ENCODE measurements around the gene SMU1.
"Not testable (repeated sequence)": the region's sequence is repeated elsewhere in the genome, so short reads cannot be mapped to it uniquely, and the experiment has no call there.

The SMU1 gene

DNA sequence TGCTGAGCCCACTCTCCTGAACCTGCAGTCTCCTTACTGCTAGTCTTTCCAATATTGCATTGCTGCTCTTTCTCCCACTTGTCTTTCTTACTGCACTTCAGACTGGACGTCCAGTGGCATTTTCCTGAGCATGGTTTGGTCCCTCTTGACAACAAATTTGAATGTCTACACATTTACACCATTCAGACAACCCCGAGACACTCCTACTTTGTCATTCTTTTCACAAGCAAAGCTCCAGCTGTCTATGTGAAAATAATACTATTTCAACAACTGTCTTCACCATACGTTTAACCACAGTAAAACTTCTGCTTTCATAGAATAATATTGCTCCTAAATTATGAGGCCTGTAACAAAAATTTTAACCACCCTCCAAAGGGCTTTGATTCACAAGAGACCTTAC is 64.6 kb downstream of the SMU1 start:
- no peak for DNase-seq

DNA sequence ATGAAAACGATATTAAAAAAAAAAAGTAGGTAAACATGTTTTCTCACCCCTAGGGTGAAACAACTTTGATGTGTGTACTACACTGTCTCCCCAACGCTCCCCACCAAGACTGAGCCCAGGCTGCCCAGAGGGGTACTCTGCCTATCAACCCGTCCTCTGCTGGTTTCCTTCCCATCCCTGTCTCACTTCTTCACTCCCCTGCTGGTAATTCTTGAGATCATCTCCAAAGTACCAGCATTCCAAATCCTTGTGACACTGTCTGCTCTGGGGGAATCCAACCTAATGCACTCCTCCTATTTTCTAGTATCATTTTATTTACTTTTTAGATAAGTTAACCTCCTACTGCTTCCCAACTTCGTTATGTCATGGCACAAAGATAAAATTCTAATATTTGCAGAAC is 68.7 kb downstream of the SMU1 start:
- DNase-seq = no peak

DNA sequence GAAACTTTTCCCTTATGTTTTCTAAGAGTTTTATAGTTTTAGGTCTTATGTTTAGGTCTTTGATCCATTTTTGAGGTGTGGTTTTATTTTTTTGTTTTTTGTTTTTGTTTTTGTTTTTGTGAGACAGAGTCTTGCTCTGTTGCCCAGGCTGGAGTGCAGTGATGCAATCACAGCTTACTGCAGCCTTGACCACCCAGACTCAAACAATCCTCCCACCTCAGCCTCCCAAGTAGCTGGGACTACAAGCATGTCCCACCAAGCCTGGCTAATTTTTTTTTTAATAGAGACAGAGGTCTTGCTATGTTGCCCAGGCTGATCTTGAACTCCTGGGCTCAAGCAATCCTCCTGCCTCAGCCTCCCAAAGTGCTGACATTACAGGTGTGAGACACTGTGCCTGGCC is 71.1 kb downstream of the SMU1 start:
- DNase-seq = not testable (repeated sequence)

DNA sequence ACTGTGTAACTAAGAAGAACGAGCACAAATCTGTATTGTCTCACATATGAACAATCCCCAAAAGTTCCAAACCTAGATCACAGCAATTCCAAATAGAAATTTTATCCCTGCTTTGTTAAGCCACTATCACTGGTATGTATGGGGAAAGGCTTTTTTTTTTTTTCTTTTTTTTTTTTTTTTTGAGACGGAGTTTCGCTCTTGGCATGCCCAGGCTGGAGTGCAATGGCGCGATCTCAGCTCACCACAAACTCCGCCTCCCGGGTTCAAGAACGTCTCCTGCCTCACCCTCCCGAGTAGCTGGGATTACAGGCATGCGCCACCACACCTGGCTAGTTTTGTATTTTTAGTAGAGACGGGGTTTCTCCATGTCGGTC is 75.8 kb downstream of the SMU1 start:
- not testable (repeated sequence) for DNase-seq

DNA sequence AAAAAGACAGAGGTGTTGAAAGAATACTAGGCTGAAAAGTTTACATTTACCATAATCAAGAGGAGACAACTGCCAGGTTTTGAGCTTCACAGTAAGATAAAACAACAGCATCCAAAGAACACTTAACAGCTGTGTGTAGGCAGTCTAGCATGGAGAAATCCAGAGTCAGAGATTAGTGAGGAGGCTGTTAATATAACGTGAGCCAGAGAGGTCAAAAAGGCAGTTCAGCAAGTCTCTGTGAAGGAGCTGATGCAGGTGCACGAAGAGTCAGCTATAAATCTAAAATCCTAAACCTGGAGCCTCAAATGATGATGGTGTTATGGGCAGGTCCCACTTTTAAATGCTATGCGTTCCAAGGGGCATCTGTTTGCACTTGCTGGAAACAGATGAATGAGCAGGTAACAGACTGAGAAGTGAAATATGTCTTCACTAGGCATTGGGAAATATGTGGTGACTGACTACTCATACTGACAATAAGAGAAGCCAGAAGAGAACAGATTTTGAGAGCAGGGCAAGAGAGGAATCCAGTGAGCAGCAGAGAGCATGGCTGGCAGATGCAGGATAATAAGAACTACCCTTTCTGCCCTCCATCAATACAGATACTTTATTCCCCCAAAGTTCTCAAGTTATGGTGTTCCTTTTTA is 83.8 kb downstream of the SMU1 start:
- no peak for DNase-seq

DNA sequence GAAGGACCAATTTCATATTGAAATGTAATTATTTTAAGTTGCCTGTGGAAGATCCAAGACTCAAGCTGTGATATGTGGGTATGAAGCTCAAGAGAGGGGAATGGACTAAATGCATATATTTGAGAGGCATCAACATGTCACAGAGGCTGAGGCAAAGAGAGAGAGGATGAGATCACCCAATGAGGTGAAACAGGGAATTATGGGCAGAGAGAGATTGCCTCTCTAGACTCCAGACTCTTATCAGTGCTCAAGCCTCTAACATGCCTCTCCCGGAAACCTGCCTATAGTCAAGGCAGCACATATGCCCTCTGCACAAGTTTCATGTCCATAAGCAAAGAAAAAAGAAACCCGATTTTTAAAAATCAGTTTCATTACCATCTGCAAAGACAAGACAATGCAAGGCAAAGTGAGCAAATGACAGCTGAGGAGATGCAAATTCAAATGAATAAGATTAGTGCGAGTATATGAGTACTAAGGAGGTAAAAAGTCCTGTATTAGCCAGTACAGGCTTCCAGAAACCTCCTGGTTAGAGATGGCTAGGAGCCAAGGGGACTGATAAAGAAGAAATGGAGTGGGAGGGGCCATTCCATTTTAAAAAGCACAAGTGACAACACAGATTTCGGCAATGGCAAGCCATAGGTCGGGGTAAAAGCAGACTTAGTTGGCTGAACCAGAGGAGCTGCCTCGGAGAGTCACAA is 84.4 kb downstream of the SMU1 start:
- DNase-seq = no peak

Measured in T-helper 9 cell (primary cell).